Erythroblast (primary cell): ENCODE measurements around the gene ASPHD1.

Source experiments
- GATA1 ChIP-seq: IDR thresholded peaks from 2 replicates; pipeline ENCODE4 v1.6.1; 2011; ENCODE audit warnings: low read depth, mild to moderate bottlenecking, control low read depth, low read length, moderate library complexity
- POLR2A ChIP-seq: IDR thresholded peaks from 2 replicates; pipeline ENCODE4 v1.6.1; 2011; ENCODE audit warnings: mild to moderate bottlenecking, low read length

DNA sequence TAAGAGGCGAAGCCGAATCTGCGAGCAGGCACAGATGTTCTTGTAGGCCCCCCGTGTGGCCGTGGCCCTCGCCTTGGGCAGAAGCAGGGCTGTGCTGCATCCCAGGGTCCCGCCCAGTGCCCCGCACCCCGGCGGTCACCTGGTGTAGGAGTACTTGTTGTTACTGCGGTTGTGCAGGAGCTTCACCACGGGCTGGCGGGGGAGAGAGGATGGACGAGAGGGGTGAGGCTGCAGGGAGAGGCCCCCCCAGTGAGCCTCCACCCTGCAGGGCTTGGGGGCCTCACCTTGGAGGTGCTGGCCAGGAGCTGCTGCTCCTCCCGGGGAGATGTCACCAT lies 11.4 kb downstream of the ASPHD1 start:
- no peak for TF ChIP-seq POLR2A
- TF ChIP-seq GATA1, result no peak
